ENCODE data around the gene SLIT2. TPM values are rescaled to one million over a fixed set of nuclear protein-coding genes. Genes with fewer than 3 reads are reported as not detected.

Gene SLIT2
- total and polyA plus RNA-seq, 2 of the 13 experiments (the other 11 are each of a cell fraction or from before 2014, with no cell fraction given) = 0.03 TPM; not detected in 1

DNA sequence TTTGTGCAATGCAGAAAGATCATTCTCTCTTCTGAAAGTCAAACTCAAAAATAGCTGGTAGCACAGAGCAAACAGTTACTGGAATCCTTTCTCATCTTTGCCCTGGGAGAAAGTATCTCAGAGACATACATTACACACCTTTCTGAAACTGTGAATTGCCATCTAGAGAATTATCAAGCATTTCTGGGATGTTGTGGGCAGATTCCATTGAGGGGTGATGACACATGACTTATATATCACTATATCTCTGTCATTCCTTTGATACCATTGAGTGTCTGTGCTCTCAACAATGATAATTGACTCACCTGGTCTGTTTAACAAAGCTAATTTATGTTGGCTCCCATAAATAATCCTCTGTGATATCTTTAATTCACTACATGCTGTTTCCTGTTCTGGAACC, 13.0 kb downstream of the SLIT2 start:
- H3K36me3 ChIP-seq (replicated peaks in 1 of 2; ENCODE audit: control insufficient read depth in 1 of 2, insufficient read depth in 2 of 2, low read length in 2 of 2) = no peaks in the 10 kb centered on the region
- H3K9ac ChIP-seq (ENCODE audit: insufficient read depth, low read depth, low read length) = no peak overlapping the region
- intact Hi-C loops (cut with micrococcal nuclease; ENCODE audit: unreplicated experiment) (no loop called here), in situ Hi-C loops (cut with HindIII; ENCODE audit: extremely low pct_ligation_motif_present, low pct_unique_long_range_greater_than_20kb) (loop anchor here (25.0 kb wide), 1 partner anchor 1577 kb away; no protein-coding TSS in a partner anchor)
- H3K4me3 ChIP-seq (replicated peaks in 1 of 3; ENCODE audit: insufficient read depth in 1 of 3, low read depth in 2 of 3, low read length in 3 of 3) = no peak overlapping the region
- no peak overlapping the region for H3K4me2 ChIP-seq (ENCODE audit: low read depth, low read length)
- DNase-seq (ENCODE audit: low spot score) = no peak
- no peaks in the 10 kb centered on the region for H4K20me1 ChIP-seq (ENCODE audit: insufficient read depth, low read length)
- POLR2A ChIA-PET = no interaction called here
- H3K9me3 ChIP-seq (ENCODE audit: low read length) = no peaks in the 10 kb centered on the region
- no peak for ATAC-seq
- no TSS peak for BruUV-seq (replicated peaks)
- H2AFZ ChIP-seq (ENCODE audit: low read length) = no peak overlapping the region
- H3K4me1 ChIP-seq (ENCODE audit: insufficient read depth, low read length) = no peaks in the 10 kb centered on the region
- H3K79me2 ChIP-seq (ENCODE audit: insufficient read depth, low read length) = no peaks in the 10 kb centered on the region
- TF ChIP-seq, protein P1, sequence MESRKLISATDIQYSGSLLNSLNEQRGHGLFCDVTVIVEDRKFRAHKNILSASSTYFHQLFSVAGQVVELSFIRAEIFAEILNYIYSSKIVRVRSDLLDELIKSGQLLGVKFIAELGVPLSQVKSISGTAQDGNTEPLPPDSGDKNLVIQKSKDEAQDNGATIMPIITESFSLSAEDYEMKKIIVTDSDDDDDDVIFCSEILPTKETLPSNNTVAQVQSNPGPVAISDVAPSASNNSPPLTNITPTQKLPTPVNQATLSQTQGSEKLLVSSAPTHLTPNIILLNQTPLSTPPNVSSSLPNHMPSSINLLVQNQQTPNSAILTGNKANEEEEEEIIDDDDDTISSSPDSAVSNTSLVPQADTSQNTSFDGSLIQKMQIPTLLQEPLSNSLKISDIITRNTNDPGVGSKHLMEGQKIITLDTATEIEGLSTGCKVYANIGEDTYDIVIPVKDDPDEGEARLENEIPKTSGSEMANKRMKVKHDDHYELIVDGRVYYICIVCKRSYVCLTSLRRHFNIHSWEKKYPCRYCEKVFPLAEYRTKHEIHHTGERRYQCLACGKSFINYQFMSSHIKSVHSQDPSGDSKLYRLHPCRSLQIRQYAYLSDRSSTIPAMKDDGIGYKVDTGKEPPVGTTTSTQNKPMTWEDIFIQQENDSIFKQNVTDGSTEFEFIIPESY (CRISPR knock-in tag; IDR thresholded peaks at IDR 0.05) = no peak
- TF ChIP-seq ZNF749 (CRISPR knock-in tag; IDR thresholded peaks at IDR 0.05; ENCODE audit: borderline replicate concordance) (no peak), NR2F6 (IDR thresholded peaks at IDR 0.05) (no peak), NR2F6 (CRISPR knock-in tag; IDR thresholded peaks at IDR 0.05) (no peak), SIN3A (IDR thresholded peaks at IDR 0.05; ENCODE audit: borderline replicate concordance, low read depth, low read length) (no peak), SOX5 (CRISPR knock-in tag; IDR thresholded peaks at IDR 0.05; ENCODE audit: borderline replicate concordance) (no peak), IKZF1 (IDR thresholded peaks at IDR 0.05) (no peak), ZNF879 (CRISPR knock-in tag; IDR thresholded peaks at IDR 0.05) (no peak)
- TF ChIP-seq, protein P2, sequence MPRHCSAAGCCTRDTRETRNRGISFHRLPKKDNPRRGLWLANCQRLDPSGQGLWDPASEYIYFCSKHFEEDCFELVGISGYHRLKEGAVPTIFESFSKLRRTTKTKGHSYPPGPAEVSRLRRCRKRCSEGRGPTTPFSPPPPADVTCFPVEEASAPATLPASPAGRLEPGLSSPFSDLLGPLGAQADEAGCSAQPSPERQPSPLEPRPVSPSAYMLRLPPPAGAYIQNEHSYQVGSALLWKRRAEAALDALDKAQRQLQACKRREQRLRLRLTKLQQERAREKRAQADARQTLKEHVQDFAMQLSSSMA (CRISPR knock-in tag; IDR thresholded peaks at IDR 0.05) = no peak
- TF ChIP-seq, protein P3, sequence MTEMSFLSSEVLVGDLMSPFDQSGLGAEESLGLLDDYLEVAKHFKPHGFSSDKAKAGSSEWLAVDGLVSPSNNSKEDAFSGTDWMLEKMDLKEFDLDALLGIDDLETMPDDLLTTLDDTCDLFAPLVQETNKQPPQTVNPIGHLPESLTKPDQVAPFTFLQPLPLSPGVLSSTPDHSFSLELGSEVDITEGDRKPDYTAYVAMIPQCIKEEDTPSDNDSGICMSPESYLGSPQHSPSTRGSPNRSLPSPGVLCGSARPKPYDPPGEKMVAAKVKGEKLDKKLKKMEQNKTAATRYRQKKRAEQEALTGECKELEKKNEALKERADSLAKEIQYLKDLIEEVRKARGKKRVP (CRISPR knock-in tag; IDR thresholded peaks at IDR 0.05) = no peak
- no peak for FAIRE-seq
- H3K27ac ChIP-seq (ENCODE audit: extremely low read length, insufficient read depth, low read length) = no peak overlapping the region
- H3K27me3 ChIP-seq (ENCODE audit: control insufficient read depth in 1 of 2, insufficient read depth in 2 of 2, low read length in 2 of 2) = no peaks in the 10 kb centered on the region
- CTCF ChIA-PET (ENCODE audit: low intra/inter-chr PET ratio, low total read pairs) = no interaction called here

Data from HepG2 (cell line).